ENCODE measurements around the gene EMX2.

EMX2 gene

GRCh38 chr10:117532451-117533107 lies 10.0 kb upstream of the EMX2 start:
- DNase-seq, result no peak

GRCh38 chr10:117533507-117534281 lies 8.9 kb upstream of the EMX2 start:
- DNase-seq, result no peak

DNA sequence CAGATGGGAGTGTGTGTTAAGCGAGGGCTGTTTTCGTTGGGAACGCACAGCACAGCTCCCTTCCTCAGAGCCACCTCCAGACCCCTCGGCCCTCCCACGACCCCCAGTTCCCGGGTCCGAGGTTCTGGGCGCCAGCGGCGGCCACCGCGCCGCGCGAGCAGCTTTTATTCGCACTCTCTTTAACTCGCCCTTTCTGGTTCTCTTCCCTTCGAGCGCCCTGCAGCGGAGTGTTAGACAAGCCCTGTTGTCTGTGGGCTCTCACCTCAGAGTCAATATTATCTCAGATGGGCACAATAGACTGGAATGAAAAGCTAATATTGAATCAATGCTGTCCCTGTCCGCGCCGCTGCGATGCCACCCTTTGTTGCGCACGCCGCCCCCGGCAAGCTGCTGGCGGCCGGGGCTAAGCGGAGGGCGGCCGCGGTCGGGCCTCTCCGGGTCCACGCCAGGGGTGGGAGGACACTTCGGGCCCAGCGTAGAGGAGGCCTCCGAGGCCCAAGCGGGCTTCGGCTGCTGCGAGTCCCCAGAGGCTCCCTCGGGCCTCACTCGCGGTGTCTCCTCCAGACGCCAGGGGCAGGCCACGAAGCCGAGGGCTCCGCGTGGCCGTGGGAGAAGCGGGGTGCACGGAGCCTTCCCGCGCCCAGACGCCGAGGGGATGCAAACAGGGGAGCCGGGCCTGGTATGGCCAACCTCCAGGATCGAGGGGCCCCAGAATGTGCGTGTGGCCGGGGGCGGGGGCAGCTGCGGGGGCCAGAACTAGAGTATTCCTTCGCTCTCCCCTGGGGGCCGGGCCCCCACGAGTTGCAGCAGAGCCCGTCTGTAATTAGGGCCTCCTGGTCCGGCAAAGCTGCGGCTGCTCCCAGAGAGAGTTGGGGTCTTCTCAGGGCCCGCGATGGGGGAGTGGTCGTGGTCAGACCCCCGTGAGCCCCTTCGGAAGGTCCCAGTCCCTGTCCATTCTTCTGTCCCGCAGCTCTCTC lies 7.9 kb upstream of the EMX2 start:
- no peak for DNase-seq

GRCh38 chr10:117535298-117536071 lies 7.1 kb upstream of the EMX2 start:
- DNase-seq, result no peak

GRCh38 chr10:117536072-117536865 lies 6.3 kb upstream of the EMX2 start:
- DNase-seq, result no peak

DNA sequence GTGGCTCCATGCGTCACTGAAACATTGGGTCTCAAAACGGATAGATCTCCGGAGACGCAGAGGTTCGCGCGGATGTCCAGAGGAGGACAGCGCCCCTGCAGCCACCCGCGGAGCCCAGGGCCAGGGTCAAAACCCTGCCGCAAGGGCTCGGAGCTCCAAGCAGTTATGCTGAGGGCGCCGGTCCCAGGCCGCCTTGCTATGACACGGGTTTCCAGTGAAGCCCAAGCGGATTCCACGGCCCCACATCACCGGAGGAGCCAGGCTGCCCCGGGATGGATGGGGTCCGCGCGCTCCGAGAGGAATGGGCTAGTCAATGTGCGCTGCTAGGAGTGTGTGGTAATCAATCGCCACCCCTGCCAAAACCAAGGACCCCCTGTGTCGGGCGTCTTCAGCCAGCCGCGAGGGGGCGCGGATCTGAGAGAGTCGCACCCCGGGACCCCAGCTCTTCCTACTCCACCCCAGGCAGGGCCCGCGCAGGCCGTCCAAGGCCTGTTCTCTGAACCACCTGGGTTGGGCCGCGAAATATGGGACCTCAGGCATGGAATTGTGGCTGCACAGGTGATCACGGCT lies 5.6 kb upstream of the EMX2 start:
- no peak for DNase-seq

- DNase-seq, result no peak
These were observed 5.1 kb upstream of the EMX2 start for GRCh38 chr10:117537436-117537903.

GRCh38 chr10:117537904-117538524 lies 4.5 kb upstream of the EMX2 start:
- no peak for DNase-seq

GRCh38 chr10:117539361-117539773 lies 3.2 kb upstream of the EMX2 start:
- DNase-seq, result no peak

GRCh38 chr10:117539903-117540639 lies 2.5 kb upstream of the EMX2 start:
- DNase-seq, result no peak

DNA sequence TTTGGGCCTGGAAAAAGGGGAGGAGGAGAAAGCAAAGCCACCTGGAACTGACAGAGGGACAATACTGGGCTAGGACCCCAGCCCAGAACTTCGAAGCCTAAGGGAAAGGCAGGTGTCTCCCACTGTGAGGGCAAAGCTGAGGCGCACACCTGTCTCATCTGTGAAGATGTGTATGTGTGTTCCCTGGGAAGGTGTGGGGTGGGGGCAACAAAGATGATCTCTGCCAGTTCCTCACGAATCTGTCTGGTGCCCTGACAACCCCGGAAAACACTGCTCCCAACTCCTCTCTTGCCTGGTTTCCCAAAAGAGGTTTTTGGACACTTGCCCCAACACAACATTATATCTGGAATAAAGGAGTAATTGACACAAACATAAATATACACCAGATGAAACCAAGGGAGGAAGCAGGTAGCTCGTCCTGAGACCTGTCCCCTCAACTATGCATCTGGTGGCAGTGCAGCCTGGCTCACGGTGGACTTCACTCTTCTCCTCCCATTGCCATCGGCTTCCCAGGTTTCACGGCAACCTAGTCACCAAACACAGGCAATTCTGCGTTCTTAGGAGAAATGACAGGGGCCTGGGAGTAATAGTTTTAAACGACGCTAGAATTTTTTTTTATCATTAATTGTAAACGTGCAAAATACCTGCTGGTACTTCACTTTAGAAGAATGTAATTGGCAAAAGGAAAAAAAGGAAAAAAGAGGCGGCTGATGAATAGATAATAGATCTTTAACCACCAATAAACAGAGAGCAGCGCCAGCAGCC lies 1.7 kb upstream of the EMX2 start:
- no peak for DNase-seq

DNA sequence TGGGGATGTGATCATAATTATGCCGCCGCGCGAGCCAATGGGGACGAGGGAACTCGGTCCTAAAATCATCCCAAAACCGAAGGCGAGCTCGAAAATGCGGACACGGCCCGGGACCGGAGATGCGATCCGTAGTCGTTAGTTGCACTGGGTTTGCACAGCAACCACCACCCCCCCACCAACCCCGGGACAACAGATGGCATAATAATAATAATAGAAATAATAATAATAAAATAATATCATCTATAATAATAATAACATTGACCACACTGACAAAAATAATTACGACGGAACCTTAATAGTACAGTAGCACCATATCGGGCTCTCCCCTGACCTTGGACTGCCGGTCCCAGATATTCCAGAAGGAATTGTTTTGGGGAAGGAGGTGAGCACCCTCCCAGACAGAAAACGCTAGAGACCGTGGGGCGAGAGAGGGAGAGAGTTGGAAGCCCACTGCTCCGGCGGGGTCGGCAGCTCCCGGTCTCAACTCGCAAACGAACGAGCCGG lies 1.1 kb upstream of the EMX2 start:
- no peak for DNase-seq

- peak; percentile 10 for DNase-seq
These were observed 439 bp upstream of the EMX2 start for GRCh38 chr10:117541909-117542705.

DNA sequence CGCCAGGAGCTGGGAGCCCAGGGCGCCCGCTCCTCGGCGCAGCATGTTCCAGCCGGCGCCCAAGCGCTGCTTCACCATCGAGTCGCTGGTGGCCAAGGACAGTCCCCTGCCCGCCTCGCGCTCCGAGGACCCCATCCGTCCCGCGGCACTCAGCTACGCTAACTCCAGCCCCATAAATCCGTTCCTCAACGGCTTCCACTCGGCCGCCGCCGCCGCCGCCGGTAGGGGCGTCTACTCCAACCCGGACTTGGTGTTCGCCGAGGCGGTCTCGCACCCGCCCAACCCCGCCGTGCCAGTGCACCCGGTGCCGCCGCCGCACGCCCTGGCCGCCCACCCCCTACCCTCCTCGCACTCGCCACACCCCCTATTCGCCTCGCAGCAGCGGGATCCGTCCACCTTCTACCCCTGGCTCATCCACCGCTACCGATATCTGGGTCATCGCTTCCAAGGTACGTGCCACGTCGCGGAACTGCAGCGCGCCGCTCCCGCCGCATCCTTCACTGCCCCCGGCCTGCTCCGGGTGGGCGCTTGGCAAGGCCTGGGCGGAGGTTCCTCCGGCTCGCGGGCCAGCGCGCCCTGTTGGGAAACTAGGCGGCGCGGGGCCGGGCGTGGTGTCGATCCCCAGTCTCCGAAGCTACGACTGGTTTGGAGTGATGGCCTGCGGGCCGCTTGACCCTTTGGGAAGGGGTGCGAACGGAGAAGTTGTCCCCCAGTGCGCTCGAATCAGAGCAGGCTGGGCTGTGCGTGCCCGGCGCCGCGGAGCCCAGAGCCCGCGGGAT lies 868 bp downstream of the EMX2 start:
- no peak for DNase-seq

DNA sequence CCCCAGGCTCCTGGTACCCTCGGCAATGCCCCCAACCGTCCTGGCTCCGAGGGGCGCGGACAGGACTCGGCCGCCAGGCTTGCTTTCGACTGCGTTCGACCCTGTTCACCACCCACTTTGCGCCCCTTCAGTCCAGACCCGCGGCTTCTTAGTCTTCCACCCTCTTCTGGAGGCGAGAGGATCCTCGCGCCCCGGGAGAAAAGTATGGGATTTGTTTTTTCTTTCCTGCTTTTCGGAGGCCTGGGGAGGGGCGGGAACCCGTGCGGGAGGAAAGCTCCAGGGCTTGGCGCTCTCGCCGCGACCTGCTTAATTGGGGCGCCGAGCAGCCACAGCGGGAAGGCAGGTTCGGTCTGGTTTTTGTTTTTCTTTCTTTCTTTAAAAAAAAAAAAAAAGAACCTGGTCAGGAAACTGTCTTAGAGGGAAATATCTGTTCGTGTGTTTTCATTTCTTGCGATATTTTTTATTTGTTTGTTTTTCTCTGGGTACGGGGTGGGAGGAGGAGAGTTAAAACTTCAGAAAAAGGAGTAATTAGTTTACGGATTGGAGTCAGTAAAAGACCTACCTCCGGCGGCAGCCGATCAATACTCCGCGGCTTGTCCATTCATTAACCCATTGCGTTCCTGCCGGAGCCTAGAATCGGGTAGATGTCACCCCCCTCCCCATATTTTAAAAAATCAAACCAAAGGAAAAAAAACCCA lies 1.6 kb downstream of the EMX2 start:
- DNase-seq, result no peak

- no peak for DNase-seq
These were observed 2.2 kb downstream of the EMX2 start for GRCh38 chr10:117544711-117545140.

Data from RPMI8226 (cell line).